GM18873 (cell line): Measurements from ENCODE around the gene FARP1.

ENCODE experiments used
- ATAC-seq: cut with Tn5 transposase; IDR thresholded peaks from one replicate; pipeline ENCODE4 v1.9.1; 2021; ENCODE audit warnings: mild to moderate bottlenecking, moderate library complexity, moderate number of reproducible peaks; ENCODE audit not compliant: unreplicated experiment, low FRiP score

The FARP1 gene

DNA sequence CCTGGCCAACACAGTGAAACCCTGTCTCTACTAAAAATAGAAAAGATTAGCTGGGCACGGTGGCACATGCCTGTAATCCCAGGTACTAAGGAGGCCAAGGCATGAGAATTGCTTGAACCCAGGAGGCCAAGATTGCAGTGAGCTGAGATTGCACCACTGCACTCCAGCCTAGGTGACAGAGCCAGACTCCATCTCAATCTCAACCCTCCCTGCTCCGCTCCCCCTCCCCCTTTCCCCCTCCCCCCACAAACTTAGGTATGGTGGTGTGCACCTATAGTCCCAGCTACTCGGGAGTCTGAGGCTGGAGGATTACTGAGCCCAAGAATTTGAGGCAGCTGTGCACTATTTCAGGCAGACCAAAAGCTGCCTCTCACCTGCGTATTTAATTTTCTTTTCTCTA lies 55.8 kb downstream of the FARP1 start:
- no peak for ATAC-seq

DNA sequence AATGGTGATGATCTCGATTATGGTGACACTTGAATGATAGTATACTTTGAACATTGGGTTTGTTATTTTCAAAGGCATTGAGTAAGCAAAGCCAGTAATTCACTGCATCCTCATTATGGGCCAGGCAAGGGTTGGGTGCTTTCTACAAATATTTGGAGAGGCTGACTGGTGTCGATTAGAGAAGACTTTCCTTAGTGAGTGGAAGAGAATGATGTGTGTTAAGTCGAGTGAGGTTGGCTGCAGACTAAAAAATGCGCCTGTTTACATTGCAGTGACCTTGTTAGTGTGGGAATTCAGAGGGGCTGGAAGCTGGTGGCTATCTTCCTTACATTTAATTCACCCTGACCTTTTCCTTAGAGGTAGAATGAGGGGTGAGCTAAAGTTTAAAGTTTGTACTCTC lies 56.6 kb downstream of the FARP1 start:
- ATAC-seq, result no peak

DNA sequence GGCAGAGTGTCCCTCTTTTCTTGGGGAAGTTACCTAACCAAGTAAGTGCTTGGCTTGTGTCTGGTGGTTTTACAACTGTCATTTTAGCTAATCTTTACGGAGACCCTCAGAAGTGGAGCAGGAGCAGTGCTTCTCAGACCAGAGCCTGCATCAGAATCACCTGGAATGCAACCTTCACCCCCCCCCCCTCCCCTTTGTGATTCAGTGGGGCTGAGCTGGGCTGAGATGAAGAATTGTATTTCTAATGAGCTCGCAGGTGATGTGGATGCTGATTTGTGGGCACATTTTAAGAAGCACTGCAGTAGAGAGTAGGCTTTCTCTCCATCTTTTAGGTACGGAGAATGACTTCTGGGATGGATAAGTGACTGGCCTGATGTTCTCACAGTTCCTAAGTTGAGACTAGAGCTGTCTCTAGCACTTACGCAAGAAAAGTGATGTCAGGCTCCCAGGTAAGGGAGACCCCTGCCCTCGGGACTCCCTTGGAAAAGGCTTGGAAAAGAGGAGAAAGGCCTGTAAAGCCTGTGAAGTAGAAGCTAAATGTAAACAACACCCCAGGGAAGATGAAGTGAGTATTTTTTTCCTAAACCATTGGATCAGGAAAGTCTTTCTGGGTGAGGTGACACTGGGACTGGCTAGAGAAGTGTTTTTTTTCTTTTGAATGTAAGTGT lies 57.5 kb downstream of the FARP1 start:
- no peak for ATAC-seq

DNA sequence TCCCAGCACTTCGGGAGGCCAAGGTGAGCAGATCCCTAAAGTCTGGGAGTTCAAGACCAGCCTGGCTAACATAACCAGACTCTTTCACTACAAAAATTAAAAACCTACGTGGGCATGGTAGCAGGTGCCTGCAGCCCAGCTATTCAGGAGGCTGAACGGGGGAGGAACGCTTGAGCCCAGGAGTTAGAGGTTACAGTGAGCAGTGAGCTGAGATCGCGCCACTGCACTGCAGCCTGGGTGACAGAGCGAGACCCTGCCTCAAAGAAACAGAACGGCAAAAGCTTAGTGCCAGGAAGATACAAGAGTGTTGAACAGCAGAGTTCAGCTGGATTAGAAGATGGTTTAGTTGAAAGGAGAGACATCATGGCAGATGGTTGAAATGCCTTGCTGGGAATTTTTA lies 58.3 kb downstream of the FARP1 start:
- no peak for ATAC-seq

DNA sequence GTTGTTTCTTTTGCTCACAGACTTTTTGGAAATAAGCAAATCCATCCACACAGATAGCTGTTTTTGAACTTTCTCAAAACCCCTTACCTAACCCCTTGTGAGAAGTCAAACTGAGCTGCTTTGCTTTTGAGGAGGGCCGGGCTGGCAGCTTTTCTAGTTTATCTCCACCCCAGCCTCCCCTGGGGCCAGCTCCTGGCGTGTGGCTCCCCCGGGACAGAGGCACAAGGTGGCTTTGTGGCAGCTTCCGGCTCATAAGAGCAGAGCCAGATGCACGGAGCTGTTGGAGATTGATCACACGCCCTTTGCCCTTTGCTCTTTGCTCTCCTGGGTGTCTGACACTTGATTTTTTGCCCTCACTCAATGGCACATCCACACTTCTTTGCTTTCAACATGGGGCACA lies 59.1 kb downstream of the FARP1 start:
- ATAC-seq, result no peak

DNA sequence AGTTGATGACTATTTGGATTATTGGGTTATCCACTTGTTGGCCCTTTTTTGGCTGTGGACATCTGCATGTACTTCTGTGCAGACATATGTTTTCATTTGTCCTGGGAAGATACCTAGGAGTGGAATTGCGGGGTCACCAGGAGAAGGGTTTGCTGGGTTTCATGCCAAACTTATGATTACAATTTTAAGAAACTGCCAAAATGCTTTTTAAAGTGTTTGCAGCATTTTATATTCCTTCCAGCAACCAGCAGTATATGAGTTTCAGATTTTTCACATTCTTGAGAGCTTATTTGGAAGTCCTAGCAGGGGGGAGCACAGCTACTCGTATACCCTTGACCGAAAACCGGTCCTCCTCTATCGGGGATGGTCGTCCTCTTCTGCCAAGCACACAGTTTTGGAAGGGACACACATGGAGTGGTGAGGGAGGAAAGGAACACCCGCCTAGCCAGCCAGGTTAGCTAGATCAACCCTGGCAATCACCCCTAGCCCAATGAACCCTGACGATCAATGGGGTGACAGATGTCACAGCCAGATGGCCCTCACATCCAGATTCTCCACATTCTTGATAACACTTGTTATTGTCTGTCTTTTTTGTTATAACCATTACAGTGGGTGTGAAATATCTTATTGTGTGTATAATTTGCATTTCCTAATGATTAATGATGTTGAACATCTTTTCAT lies 60.9 kb downstream of the FARP1 start:
- no peak for ATAC-seq

DNA sequence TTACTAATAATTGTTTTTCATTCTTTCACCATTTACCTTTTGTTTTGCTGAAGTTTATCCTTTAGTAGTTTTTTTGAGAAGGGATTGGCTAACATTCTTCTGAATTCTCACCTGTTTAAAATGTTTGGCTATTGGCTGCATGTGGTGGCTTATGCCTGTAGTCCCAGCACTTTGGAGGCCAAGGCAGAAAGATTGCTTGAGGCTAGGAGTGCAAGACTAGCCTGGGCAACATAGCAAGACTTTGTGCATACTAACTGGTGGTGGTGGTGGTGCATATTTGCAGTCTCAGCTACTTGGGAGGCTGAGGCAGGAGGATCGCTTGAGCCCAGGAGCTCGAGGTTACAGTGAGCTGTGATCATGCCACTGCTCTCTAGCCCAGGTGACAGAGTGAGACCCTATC lies 61.7 kb downstream of the FARP1 start:
- ATAC-seq, result no peak

DNA sequence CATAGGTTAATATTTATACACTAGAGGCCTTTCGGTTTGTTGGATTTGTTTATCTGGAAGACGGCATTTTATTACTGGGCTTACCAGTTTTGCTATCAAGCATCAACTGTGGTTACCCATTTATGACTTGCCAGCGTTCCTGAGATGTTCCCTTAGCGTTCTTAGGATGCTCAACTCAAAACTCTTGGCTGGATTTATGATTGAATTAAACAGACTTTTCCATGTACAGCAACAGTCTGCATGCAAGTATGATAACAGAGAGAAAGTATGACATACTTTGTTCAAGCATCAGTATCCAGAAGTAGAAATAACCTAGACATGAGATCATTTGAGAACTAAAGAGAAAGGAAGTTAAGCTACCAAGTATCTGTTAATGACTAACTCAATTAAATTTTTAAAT lies 64.1 kb downstream of the FARP1 start:
- ATAC-seq, result no peak

DNA sequence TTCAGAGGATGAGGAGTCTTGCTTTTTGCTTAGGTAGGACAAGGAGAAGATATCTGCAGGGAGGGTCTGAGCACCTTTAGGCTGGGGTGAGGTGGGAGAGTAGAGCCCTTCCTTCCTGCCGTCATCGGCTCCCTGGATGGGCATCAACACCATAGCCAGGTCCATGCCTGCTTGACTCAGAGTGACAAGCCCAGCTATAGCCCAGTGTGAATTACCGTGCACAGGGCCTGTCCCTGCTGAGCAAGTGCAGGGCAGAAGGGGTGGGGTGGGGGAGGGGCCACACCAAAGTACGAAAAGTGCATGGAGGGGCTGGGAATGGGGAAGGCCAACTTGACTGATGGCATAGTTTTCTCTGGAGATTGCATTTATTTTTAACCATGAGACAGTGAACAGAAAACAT lies 64.5 kb downstream of the FARP1 start:
- no peak for ATAC-seq

DNA sequence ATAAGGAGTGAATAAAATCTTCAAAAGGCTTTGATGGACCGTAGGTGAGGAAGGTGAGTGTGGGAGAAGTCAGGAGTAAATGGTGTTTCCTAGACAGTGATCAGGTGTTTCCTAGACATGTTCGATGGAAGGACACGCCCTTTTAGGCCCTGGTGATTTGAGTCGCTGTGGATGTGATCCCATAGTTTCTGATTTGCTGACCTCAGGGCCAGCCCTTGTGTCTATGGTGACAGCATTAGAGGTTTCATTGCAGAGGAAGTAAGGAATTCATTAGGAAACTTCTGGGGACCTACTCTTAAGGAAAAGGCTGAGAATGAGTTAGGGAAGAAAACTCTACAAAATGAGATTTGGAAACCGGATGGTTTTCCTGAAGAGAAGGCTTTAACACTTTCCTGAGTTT lies 65.7 kb downstream of the FARP1 start:
- ATAC-seq, result no peak

DNA sequence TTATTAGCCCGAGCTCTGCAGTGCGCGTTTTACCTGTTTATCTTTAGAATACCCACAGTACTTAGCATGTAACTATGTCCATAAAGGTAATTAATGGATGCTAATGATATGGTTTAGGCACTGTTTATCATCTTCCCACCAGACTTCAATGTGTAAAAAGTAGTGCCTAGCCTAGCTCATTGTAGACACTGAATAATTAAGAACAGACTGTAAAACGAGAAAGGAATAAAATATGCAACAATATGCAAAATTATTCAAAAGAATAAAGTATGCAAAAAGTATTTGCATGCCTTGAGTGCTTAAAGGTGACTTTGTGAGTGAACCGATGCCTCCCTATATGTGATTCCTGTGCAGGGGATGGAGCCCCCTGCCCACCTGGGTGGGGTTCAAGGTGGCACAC lies 69.9 kb downstream of the FARP1 start:
- ATAC-seq, result no peak

DNA sequence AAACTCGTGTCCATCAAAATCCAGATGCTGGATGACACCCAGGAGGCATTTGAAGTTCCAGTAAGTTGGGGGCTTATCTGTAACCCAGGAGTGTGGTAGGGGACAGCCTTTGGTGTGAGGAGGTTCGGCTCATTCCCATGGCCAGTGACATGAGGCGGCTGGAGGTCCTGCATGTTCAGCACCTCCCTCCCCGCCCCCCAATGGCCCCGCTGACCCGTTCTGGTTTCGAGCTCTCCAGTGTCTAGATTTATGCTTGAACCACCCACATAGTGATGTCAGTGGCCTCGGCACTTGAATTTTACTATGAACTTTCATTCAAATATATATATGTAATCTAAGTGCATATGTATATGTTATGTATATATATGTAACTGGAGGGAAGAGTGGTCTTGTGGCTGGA lies 70.5 kb downstream of the FARP1 start:
- ATAC-seq, result no peak

DNA sequence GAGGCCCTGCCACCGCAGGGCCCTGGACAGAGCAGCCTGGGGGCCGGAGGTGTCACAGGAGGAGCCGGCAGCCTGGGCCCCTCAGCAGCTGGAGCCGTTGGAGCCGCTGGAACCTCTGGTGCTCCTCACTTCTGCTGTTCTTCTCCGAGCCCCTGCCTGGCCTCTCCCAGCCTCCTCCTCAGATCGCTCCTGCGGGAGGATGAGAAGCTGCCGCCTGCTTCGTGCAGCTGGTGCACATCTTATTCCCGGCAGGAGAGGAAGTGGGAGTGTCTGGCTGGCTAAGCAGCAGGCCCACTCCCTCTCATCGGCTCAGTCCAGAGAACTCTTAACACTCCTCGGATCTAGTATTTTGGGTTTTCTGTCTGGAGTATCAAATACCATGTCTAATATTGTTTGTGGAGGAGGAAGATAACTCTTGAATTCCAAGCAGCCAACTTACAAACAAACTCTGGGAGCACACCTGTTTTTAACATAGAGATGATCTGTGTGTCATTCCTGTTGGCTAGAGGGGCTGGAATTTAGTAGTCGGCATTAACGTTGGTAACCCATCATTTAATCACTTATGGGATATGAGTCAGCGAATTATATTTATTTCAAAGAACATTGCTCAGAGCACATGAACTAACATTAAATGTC lies 71.2 kb downstream of the FARP1 start:
- ATAC-seq, result no peak

DNA sequence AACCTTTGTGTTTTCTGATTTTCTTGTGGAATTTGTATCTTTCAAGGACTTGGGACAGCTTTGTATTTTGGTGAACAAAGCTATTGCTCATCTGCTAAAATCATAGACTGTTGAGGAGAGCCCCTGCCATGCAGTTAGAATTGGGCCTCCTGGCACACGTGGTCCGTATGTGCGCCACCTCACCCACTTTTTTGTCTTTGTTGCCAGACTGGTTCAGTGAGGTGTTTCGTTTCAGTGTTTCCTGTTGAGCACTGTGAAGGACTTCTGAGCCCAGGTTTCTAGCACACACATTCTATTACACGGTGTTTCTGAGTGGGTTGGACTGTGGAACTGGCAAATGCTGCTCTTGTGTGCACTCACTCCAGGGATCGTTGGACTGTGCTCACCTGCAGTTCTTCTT lies 71.8 kb downstream of the FARP1 start:
- ATAC-seq, result no peak

DNA sequence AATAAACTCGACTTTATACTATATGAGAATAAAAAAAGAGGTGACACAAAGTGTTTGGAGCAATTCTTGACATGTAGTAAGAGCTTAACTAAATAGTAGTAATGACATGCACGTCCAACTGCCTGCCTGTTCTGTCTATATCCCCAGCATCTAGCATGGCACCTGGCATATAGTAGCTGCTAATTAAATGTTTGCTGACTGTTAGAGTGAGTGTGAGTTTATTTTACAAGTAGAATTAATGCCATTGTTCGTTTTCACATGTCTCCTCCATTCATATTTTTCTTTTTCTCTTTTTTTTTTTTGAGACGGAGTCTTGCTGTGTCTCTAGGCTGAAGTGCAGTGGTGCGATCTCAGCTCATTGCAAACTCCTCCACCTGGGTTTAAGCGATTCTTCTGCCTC lies 72.6 kb downstream of the FARP1 start:
- no peak for ATAC-seq

DNA sequence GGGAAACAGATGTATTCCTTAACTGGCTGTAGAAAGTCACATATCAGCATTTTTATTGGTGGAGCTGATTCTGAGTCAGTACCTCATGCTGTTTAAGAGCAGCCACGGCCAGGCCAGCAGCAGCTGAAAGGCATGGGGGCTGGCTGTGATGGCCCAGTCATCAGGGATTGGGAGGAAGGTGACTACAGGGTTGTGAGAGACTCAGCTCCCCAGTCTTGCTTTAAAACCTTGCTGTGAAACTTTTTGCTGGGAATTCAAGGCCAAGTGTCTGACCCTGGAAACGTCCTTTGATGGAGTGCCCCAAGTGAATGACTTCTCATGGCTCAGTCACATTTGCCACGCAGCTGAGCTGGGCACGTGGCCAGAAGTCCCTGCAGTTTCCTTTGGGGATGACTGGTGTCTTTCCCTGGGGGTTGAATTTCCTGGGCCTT lies 73.3 kb downstream of the FARP1 start:
- ATAC-seq, result no peak

DNA sequence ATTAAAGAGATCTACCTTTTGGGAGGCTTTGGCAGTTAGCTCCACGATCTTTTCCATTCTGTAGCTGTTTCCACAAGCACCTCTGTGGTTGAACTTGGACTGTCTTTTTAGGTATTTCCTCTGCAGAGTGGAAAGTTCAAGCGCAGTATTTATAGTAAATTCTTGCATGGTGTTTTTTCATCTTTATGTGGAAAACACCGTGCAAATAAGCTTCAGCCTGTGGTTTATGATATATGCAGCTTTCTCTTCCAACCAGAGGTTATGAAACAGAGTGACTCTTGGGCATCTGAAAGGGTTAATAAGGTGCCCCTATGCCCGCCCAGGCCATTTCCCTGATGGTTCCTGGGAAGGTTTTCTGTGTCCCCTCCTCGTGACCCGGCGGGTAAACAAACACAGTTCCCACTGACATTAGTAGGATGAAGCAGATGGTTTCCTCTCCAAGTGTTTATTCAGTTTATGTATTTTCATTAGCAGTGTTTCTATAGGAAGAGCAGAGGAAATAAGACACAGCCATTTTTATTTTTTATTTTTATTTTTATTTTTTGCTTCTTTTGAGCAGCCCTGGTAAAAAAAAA lies 73.9 kb downstream of the FARP1 start:
- no peak for ATAC-seq

DNA sequence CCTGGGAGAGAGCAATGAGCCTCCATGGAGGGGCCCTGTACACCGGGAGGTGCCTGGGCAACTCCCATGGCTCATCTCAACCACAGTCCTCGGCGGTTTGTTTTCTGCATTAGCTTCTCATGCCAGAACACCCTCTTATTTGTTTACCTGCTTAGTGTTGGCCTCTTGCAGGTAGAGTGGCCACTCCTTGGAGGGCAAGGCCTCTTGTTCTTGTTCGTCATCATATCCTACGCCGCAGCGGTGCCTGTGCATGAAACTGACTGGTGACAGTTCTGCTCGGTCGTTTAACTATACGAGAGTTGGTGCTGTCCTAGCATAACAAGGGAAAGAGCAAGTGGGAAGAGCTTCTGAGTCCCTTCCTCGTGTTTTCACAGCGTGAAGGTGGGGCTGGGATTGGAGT lies 74.7 kb downstream of the FARP1 start:
- no peak for ATAC-seq

DNA sequence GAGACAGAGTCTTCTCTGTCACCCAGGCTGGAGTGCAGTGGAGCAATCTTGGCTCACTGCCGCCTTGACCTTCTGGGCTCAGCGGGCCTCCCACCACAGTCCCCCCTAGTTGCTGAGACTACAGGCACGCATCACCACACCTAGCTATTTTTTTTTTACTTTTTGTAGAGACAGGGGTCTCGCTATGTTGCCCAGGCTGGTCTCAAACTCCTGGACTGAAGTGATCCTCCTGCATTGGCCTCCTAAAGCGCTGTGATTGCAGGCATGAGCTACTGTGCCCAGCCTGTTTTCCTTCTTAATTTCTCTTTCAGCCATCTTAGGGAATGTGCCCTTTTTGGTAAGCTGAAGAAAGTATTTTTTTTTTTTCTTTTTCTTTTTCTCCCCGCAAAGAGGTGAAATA lies 76.8 kb downstream of the FARP1 start:
- ATAC-seq, result no peak

DNA sequence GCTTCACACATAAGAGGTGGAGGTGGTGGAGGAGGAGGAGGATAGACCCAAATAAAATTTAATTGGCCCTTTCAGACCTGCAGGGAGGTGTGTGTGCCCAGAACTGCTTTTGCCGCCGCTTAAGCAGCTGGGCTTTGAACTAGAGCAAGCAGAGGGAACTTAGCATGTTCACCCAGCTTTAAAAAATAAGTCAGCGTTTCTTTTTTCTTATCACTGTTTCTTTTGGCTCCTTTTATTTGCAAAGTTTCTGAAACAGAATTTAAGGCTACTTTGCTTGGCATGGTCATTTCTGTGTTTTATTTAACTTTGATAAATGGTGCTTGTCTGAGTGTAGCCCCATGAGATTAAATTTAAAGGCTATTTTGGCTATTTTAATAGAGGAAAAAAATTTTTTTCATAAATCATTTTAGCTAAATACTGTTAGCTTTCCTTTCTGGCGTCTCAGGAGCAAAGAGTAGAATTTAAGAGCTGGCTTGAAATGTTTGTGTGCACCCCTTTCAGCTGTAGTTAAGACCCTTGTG lies 77.4 kb downstream of the FARP1 start:
- ATAC-seq, result no peak

DNA sequence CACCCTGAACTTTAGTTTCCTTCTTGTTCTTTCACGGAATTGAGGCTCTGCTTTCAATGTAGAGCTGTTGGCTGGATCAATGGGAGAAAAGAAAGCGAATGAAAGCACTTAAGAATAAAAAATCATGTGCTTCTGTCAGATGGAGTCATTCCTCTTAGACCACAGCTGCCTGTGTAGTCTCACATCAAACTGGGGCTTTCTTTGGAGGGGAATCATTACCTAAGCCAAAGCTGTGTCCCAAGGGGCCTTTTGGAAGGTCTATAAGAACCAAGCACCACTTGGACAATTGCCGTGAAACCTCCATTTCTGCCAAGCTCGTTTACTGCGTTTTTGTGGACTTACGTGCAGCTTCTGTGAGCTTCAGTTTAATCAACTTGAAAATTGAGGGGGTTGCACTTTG lies 78.3 kb downstream of the FARP1 start:
- ATAC-seq, result no peak
